Measurements from ENCODE around the gene CDH13. TPM values are rescaled to one million over a fixed set of nuclear protein-coding genes. Genes with fewer than 3 reads are reported as not detected.

Gene CDH13
- total and polyA plus RNA-seq, 2 of the 8 experiments (the other 6 are each of a cell fraction or from before 2014, with no cell fraction given), result 2.3 to 2.4 TPM

DNA sequence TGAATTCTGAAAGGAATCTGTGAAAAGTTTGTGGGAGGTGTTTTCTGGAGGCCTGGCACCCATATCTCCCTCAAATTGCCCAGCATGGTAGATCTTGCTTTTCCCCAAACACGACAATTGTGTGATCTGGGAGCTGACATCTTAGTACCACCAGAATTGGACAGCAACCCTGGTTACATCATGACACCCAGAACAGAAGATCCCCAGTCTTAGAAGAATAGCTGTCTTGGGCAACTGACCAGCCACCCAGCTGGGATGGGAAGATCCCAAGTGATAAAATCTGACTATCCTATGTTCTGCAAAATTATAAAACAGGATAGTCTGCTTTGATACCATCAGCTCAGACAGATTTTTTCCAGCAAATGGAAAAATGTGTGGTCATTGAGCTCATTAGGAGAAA lies 235.3 kb downstream of the CDH13 start:
- H2BK5ac ChIP-seq (ENCODE audit: low read depth, low read length), result no peak overlapping the region
- no peak for TF ChIP-seq SP1 (IDR thresholded peaks at IDR 0.05; ENCODE audit: low read depth, low read length)
- TF ChIP-seq ATF2 (IDR thresholded peaks at IDR 0.05; ENCODE audit: low read length), result no peak
- TF ChIP-seq KDM1A (IDR thresholded peaks at IDR 0.05; ENCODE audit: borderline replicate concordance, low read length), result no peak
- no peak for TF ChIP-seq HDAC6 (IDR thresholded peaks at IDR 0.05; ENCODE audit: low read depth, low read length)
- no peak for TF ChIP-seq RAD21 (IDR thresholded peaks at IDR 0.05 in 1 of 2, conservative IDR thresholded peaks at IDR 0.05 in 1 of 2; ENCODE audit: low read depth in 2 of 2, low read length in 2 of 2)
- TF ChIP-seq RBBP5 (IDR thresholded peaks at IDR 0.05; ENCODE audit: borderline replicate concordance, low read depth, low read length), result no peak
- no peak for TF ChIP-seq RFX5 (IDR thresholded peaks at IDR 0.05; ENCODE audit: borderline replicate concordance, low read depth, low read length)
- no peak for TF ChIP-seq POLR2AphosphoS5 (IDR thresholded peaks at IDR 0.05; ENCODE audit: low read depth, low read length)
- TF ChIP-seq SP4 (IDR thresholded peaks at IDR 0.05; ENCODE audit: low read length), result no peak
- no peak for TF ChIP-seq TBP (IDR thresholded peaks at IDR 0.05; ENCODE audit: low read depth, low read length)
- TF ChIP-seq, protein P1, sequence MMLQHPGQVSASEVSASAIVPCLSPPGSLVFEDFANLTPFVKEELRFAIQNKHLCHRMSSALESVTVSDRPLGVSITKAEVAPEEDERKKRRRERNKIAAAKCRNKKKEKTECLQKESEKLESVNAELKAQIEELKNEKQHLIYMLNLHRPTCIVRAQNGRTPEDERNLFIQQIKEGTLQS (IDR thresholded peaks at IDR 0.05; ENCODE audit: insufficient read depth, low read depth, low read length), result no peak
- no peak for TF ChIP-seq KDM4A (IDR thresholded peaks at IDR 0.05; ENCODE audit: low read depth, low read length, severe bottlenecking)

More for the DNA sequence above, 235.3 kb downstream of the CDH13 start:
- no peaks in the 10 kb centered on the region for H3K79me2 ChIP-seq (ENCODE audit: control insufficient read depth in 1 of 2, insufficient read depth in 2 of 2, low read length in 2 of 2)
- POLR2A ChIA-PET (ENCODE audit: partially characterized antibody), result no interaction called here
- H4K91ac ChIP-seq (replicated peaks; ENCODE audit: insufficient read length, low read length), result no peak overlapping the region
- no peak overlapping the region for H3K23ac ChIP-seq (ENCODE audit: insufficient read length)
- no peaks in the 10 kb centered on the region for H3K23me2 ChIP-seq (ENCODE audit: low read depth, low read length)
- H2BK12ac ChIP-seq (ENCODE audit: low read depth, low read length), result no peak overlapping the region
- H4K8ac ChIP-seq (ENCODE audit: extremely low read depth, insufficient read depth, low read length), result no peak overlapping the region
- H4K20me1 ChIP-seq (replicated peaks in 1 of 2; ENCODE audit: control insufficient read depth in 1 of 2, insufficient read depth in 2 of 2, low read length in 2 of 2), result no peaks in the 10 kb centered on the region
- no peak overlapping the region for H2BK15ac ChIP-seq (ENCODE audit: low read length)
- H2BK120ac ChIP-seq (replicated peaks; ENCODE audit: low read depth, low read length), result no peak overlapping the region
- no peak overlapping the region for H3K18ac ChIP-seq (ENCODE audit: extremely low read depth, low read length)
- H3K79me1 ChIP-seq (ENCODE audit: low read depth, low read length), result no peaks in the 10 kb centered on the region
- no peak overlapping the region for H2BK20ac ChIP-seq (ENCODE audit: low read length)
- H4K5ac ChIP-seq (ENCODE audit: insufficient read length, low read depth, low read length), result no peak overlapping the region
- H3K27me3 ChIP-seq (replicated peaks in 1 of 4; ENCODE audit: control insufficient read depth in 3 of 4, extremely low read depth in 1 of 4, insufficient read depth in 3 of 4, low read length in 3 of 4), result no peaks in the 10 kb centered on the region
- 100% methylated on average over 1 of the region's 1 CpG; no CpG with 5 or more reads in 1 of the 2 experiments for WGBS, 2 experiments (ENCODE audit: extremely low coverage in 1 of 2, insufficient coverage in 1 of 2, insufficient read length in 1 of 2, insufficient replicate concordance in 2 of 2, low coverage in 1 of 2, low lambda C conversion rate in 2 of 2, missing lambda C conversion rate in 1 of 2)
- no peak overlapping the region for H3K4me3 ChIP-seq (ENCODE audit: extremely low read depth in 1 of 4, insufficient read depth in 2 of 4, low read depth in 3 of 4, low read length in 4 of 4)
- no peak overlapping the region for H2AK5ac ChIP-seq (ENCODE audit: low read depth, low read length)
- no peak overlapping the region for H3K9ac ChIP-seq (replicated peaks in 1 of 4; ENCODE audit: extremely low read depth in 1 of 4, low read depth in 3 of 4, low read length in 3 of 4)
- FAIRE-seq (no peak), DNase-seq (ENCODE audit: low read depth in 1 of 2, low spot score in 2 of 2) (no peak)
- H3K14ac ChIP-seq (ENCODE audit: insufficient read length), result no peak overlapping the region
- CTCF ChIA-PET (ENCODE audit: partially characterized antibody), result no interaction called here
- H3K56ac ChIP-seq (replicated peaks; ENCODE audit: insufficient read length, low read depth, low read length), result no peak overlapping the region
- H3K36me3 ChIP-seq (ENCODE audit: control insufficient read depth in 2 of 4, insufficient read depth in 4 of 4, low read length in 3 of 4), result no peaks in the 10 kb centered on the region
- no peaks in the 10 kb centered on the region for H3K4me1 ChIP-seq (replicated peaks in 1 of 4; ENCODE audit: control insufficient read depth in 3 of 4, insufficient read depth in 4 of 4, low read length in 3 of 4)
- no peak overlapping the region for H3K27ac ChIP-seq (ENCODE audit: low read depth, low read length)
- no peak overlapping the region for H3K4me2 ChIP-seq (ENCODE audit: insufficient read depth in 1 of 2, low read depth in 2 of 2, low read length in 2 of 2)
- H2AFZ ChIP-seq (ENCODE audit: low read length), result no peak overlapping the region
- H3K4ac ChIP-seq (replicated peaks; ENCODE audit: insufficient read length, low read depth, low read length), result no peak overlapping the region
- peaks cover 4 to 6% of the 10 kb centered on the region in 2 experiments; a peak in 2 of 4 replicates for H3K9me3 ChIP-seq (ENCODE audit: insufficient read depth in 2 of 2, low read depth in 1 of 2, low read length in 1 of 2)
